DOHH2 (cell line): ENCODE data around the gene BBX.

Experiments
- CTCF ChIP-seq: fragments of 200-600 bp; sonication (generic); IDR thresholded peaks from one replicate; pipeline ENCODE4 v1.5.1; 2014; ENCODE audit warnings: antibody characterized with exemption, mild to moderate bottlenecking, low read depth, low read length; ENCODE audit not compliant: poor library complexity, severe bottlenecking
- EZH2phosphoT487 ChIP-seq: fragments of 200-600 bp; sonication (generic); IDR thresholded peaks from 2 replicates; pipeline ENCODE4 v1.6.1; 2017; ENCODE audit warnings: borderline replicate concordance, mild to moderate bottlenecking, antibody characterized with exemption, low read length, moderate library complexity, mixed read lengths

GRCh38 chr3:107683447-107683846 lies 160.7 kb downstream of the BBX start:
- TF ChIP-seq CTCF (no peak), EZH2phosphoT487 (no peak)
